ENCODE data around the gene ALX3.

DNA sequence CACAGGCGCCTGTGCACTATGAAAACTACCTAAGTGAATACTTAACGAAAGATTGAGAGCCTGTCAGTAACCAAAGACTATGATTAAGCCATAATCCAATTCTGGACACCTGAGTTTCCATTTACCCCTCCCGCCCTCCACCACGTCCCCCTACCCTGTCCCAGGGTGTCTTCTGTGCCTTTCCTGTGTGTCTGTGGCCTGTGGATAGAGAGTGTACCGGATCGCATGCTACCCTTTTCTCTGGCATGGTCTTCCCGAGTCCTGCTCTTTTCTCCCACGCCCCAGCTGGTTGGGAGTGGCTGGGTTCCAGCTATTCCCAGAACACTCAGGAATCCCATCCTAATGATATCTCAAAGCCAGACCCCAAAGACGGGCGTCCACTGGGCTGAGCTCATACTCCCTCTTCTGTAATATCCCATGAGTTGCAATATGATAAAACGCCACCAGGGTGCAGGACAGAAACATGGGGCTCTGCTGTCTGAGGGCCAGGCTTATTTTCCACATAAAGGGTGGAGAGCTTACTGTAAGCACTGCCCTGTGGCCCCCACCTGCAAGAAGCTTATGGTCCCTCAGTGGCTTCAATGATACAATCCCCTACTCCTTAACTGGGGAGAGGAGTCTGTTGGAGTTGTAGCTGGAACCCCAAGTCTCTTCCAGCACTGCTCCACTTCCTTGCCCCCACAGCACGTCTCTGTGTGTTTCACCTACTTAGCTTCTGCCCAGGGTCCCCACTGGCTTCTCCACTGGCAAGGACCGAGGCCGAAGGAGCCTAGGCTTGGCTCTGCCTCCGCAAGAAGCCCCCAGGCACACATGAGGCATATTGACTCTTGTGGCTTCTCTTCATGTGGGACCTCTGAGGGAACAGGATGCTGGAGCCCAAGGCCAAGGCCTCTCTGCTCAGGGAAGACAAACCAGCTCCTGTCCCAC lies 17.6 kb upstream of the ALX3 start:
- TF ChIP-seq TCF7 (CRISPR knock-in tag; IDR thresholded peaks at IDR 0.05; ENCODE audit: low read depth) (no peak), RELA (CRISPR knock-in tag; IDR thresholded peaks at IDR 0.05; ENCODE audit: borderline replicate concordance) (no peak), ZNF138 (CRISPR knock-in tag; conservative IDR thresholded peaks at IDR 0.05) (no peak), ZNF232 (CRISPR knock-in tag; IDR thresholded peaks at IDR 0.05) (no peak)
- TF ChIP-seq, protein P1, sequence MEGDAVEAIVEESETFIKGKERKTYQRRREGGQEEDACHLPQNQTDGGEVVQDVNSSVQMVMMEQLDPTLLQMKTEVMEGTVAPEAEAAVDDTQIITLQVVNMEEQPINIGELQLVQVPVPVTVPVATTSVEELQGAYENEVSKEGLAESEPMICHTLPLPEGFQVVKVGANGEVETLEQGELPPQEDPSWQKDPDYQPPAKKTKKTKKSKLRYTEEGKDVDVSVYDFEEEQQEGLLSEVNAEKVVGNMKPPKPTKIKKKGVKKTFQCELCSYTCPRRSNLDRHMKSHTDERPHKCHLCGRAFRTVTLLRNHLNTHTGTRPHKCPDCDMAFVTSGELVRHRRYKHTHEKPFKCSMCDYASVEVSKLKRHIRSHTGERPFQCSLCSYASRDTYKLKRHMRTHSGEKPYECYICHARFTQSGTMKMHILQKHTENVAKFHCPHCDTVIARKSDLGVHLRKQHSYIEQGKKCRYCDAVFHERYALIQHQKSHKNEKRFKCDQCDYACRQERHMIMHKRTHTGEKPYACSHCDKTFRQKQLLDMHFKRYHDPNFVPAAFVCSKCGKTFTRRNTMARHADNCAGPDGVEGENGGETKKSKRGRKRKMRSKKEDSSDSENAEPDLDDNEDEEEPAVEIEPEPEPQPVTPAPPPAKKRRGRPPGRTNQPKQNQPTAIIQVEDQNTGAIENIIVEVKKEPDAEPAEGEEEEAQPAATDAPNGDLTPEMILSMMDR (IDR thresholded peaks at IDR 0.05): peak; percentile 71
- TF ChIP-seq, protein P2, sequence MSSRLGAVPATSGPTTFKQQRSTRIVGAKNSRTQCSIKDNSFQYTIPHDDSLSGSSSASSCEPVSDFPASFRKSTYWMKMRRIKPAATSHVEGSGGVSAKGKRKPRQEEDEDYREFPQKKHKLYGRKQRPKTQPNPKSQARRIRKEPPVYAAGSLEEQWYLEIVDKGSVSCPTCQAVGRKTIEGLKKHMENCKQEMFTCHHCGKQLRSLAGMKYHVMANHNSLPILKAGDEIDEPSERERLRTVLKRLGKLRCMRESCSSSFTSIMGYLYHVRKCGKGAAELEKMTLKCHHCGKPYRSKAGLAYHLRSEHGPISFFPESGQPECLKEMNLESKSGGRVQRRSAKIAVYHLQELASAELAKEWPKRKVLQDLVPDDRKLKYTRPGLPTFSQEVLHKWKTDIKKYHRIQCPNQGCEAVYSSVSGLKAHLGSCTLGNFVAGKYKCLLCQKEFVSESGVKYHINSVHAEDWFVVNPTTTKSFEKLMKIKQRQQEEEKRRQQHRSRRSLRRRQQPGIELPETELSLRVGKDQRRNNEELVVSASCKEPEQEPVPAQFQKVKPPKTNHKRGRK (CRISPR knock-in tag; IDR thresholded peaks at IDR 0.05; ENCODE audit: borderline replicate concordance): no peak
- TF ChIP-seq, protein P3, sequence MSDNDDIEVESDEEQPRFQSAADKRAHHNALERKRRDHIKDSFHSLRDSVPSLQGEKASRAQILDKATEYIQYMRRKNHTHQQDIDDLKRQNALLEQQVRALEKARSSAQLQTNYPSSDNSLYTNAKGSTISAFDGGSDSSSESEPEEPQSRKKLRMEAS (CRISPR knock-in tag; IDR thresholded peaks at IDR 0.05): no peak

Measured in WTC11 (cell line).